ENCODE data around the gene SYNDIG1.

Gene SYNDIG1

DNA sequence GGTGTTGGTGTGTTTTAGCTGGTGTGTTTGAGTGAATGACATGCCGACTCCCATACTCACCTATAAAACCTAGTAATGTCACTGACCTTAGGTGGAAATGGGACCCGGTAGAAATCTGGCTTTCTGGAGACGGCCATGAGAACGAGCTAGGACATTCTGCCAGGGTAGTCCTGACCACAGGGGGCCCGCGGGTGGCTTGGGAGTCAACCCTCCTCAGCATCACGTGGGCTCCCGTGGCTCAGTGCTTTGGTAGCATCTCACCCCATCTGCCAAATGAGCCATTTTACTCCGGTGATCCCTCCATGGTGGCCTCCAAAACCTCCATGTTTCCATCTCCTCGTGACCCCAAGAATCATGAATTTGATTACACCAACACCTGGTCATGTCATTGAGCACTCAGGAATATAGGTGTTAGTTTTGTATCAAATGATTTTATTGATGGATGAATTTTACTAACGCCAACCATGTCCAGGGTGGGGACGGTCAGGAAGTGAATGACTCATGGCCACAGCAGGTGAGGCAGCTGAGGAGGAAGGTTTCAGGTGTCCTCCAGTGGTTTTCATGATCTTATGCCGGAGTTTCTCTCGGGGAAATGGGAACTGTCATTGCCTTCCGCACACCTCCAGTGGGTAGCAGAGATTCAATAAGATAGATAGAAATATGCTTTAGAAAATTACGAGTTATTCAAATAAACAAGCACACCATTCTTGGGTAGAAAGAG is 195.0 kb downstream of the SYNDIG1 start:
- Histone ChIP-seq H2BK5ac (ENCODE audit: low read length) (no peak overlapping the region), H3K56ac (ENCODE audit: low read length) (no peak overlapping the region), H3K79me1 (ENCODE audit: low read length) (no peaks in the 10 kb centered on the region), H3K9ac (ENCODE audit: low read length) (no peak overlapping the region), H3K4me3 (ENCODE audit: low read length) (no peak overlapping the region), H3K27me3 (ENCODE audit: insufficient read depth, low read length, poor library complexity) (no peaks in the 10 kb centered on the region), H3K4me1 (ENCODE audit: control insufficient read depth, low read depth, low read length) (peaks cover 1% of the 10 kb centered on the region), H3K18ac (ENCODE audit: low read length) (no peak overlapping the region), H2AK5ac (ENCODE audit: low read length) (no peak overlapping the region), H3K4ac (ENCODE audit: low read depth, low read length) (no peak overlapping the region), H4K5ac (ENCODE audit: low read length) (no peak overlapping the region), H3K4me2 (ENCODE audit: low read length) (no peak overlapping the region), H3K36me3 (ENCODE audit: control insufficient read depth, insufficient read depth, low read length) (no peaks in the 10 kb centered on the region), H3K27ac (ENCODE audit: low read depth, low read length) (no peak overlapping the region), H4K8ac (ENCODE audit: low read depth, low read length) (no peak overlapping the region), H2BK120ac (ENCODE audit: low read depth, low read length) (no peak overlapping the region), H2BK15ac (replicated peaks; ENCODE audit: low read depth) (no peak overlapping the region), H3K79me2 (ENCODE audit: control insufficient read depth, insufficient read depth, low read length) (no peaks in the 10 kb centered on the region), H3K23ac (ENCODE audit: low read length) (no peak overlapping the region)
- DNase-seq: no peak
- no CpG with 5 or more reads among the region's 16 CpGs for WGBS (ENCODE audit: extremely low coverage, insufficient coverage, low lambda C conversion rate)

DNA sequence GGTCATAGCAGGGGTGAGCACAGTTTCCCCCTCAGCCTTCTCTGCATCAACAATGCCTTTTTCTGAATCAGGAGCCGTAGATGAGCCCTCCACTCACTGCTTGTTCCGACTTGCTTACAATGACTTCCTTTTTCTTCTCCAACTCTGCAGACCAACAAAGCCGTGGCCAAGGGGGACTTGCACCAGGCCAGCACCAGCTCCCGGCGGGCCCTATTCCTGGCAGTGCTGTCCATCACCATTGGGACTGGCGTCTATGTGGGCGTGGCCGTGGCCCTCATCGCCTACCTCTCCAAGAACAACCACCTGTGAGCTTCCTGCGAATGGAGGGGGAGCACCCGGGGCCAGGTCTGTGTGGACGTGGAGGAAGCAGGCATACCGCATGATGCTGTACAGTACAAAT is 195.8 kb downstream of the SYNDIG1 start:
- DNase-seq: no peak
- no peak overlapping the region for H2AK5ac ChIP-seq (ENCODE audit: low read length)
- no peaks in the 10 kb centered on the region for H3K36me3 ChIP-seq (ENCODE audit: control insufficient read depth, insufficient read depth, low read length)
- H3K79me1 ChIP-seq (ENCODE audit: low read length): no peaks in the 10 kb centered on the region
- no peaks in the 10 kb centered on the region for H3K27me3 ChIP-seq (ENCODE audit: insufficient read depth, low read length, poor library complexity)
- no peaks in the 10 kb centered on the region for H3K79me2 ChIP-seq (ENCODE audit: control insufficient read depth, insufficient read depth, low read length)
- H3K9ac ChIP-seq (ENCODE audit: low read length): no peak overlapping the region
- no peak overlapping the region for H4K8ac ChIP-seq (ENCODE audit: low read depth, low read length)
- H2BK15ac ChIP-seq (replicated peaks; ENCODE audit: low read depth): no peak overlapping the region
- H2BK5ac ChIP-seq (ENCODE audit: low read length): no peak overlapping the region
- H3K18ac ChIP-seq (ENCODE audit: low read length): no peak overlapping the region
- H3K23ac ChIP-seq (ENCODE audit: low read length): no peak overlapping the region
- H3K56ac ChIP-seq (ENCODE audit: low read length): no peak overlapping the region
- H3K27ac ChIP-seq (ENCODE audit: low read depth, low read length): no peak overlapping the region
- no peak overlapping the region for H2BK120ac ChIP-seq (ENCODE audit: low read depth, low read length)
- no peak overlapping the region for H3K4me3 ChIP-seq (ENCODE audit: low read length)
- no peak overlapping the region for H4K5ac ChIP-seq (ENCODE audit: low read length)
- WGBS (ENCODE audit: extremely low coverage, insufficient coverage, low lambda C conversion rate): no CpG with 5 or more reads among the region's 13 CpGs
- no peak overlapping the region for H3K4me2 ChIP-seq (ENCODE audit: low read length)
- H3K4me1 ChIP-seq (ENCODE audit: control insufficient read depth, low read depth, low read length): peaks cover 2% of the 10 kb centered on the region
- no peak overlapping the region for H3K4ac ChIP-seq (ENCODE audit: low read depth, low read length)

DNA sequence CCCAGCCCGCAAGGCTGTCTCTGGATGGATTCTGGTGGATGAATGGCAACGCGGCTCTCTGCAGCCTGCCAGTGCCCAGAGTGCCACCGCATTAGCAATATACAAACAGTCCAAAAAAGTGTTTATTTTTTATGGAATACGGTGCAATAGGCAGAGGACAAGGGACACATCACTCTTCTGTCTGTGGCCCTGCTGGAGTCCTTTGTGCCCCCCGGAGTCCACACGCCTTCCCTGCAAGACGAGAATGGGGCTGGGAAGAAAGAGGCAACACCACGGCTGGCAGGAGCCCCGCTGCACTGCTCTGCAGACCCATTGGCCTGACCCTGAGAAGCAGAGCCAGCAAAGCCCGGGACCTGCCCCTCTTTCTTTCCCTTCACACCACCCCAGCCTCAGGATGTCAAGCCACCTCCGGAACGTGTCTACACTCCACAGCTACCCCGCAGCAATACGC is 196.3 kb downstream of the SYNDIG1 start:
- no peak for DNase-seq
- no peak overlapping the region for H2AK5ac ChIP-seq (ENCODE audit: low read length)

DNA sequence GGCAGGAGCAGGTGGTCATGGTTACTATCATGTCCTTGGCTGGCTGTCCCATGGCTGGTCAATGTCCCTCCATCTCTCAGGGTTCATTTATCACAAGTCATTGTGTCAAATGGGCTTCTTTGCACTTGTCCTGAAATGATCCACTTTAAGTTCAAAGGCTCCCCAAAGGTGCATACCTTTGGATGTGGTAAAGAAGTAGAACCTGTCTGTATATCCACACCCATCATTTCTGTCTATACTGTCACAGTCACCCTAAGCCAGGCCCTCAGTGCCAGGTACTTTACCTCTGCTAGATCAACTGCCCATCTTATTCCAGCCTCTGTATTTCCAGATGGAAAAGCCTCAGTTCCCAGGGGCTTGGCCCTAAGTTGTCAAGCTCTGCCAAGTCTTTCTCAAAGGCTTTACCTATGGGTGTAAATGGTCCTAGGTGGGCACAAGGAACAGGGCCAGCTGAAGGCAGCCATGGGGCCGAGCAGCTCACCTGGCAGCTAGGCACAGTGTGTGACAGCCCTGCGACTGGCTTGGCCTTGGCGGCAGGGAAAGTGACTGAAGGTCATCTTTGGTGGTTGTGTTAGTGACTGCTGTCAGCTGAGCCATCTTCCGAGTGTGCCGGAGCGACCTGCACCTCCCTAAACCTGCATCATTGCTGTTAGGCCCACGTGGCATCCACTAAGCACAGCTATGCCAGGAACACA is 198.4 kb downstream of the SYNDIG1 start:
- DNase-seq: no peak
- Histone ChIP-seq H3K27me3 (ENCODE audit: insufficient read depth, low read length, poor library complexity) (no peaks in the 10 kb centered on the region), H3K4ac (ENCODE audit: low read depth, low read length) (no peak overlapping the region)

More for the DNA sequence above, 196.3 kb downstream of the SYNDIG1 start:
- Histone ChIP-seq H3K4me2 (ENCODE audit: low read length) (no peak overlapping the region), H4K8ac (ENCODE audit: low read depth, low read length) (no peak overlapping the region), H3K56ac (ENCODE audit: low read length) (no peak overlapping the region), H3K36me3 (ENCODE audit: control insufficient read depth, insufficient read depth, low read length) (no peaks in the 10 kb centered on the region), H3K79me1 (ENCODE audit: low read length) (no peaks in the 10 kb centered on the region), H3K27me3 (ENCODE audit: insufficient read depth, low read length, poor library complexity) (no peaks in the 10 kb centered on the region), H3K9ac (ENCODE audit: low read length) (no peak overlapping the region), H3K4me1 (ENCODE audit: control insufficient read depth, low read depth, low read length) (peaks cover 2% of the 10 kb centered on the region), H3K23ac (ENCODE audit: low read length) (no peak overlapping the region), H2BK15ac (replicated peaks; ENCODE audit: low read depth) (no peak overlapping the region), H3K27ac (ENCODE audit: low read depth, low read length) (no peak overlapping the region), H2BK5ac (ENCODE audit: low read length) (no peak overlapping the region), H3K79me2 (ENCODE audit: control insufficient read depth, insufficient read depth, low read length) (no peaks in the 10 kb centered on the region), H4K5ac (ENCODE audit: low read length) (no peak overlapping the region), H3K4me3 (ENCODE audit: low read length) (no peak overlapping the region), H2BK120ac (ENCODE audit: low read depth, low read length) (no peak overlapping the region), H3K4ac (ENCODE audit: low read depth, low read length) (no peak overlapping the region), H3K18ac (ENCODE audit: low read length) (no peak overlapping the region)
- WGBS (ENCODE audit: extremely low coverage, insufficient coverage, low lambda C conversion rate): no CpG with 5 or more reads among the region's 15 CpGs

DNA sequence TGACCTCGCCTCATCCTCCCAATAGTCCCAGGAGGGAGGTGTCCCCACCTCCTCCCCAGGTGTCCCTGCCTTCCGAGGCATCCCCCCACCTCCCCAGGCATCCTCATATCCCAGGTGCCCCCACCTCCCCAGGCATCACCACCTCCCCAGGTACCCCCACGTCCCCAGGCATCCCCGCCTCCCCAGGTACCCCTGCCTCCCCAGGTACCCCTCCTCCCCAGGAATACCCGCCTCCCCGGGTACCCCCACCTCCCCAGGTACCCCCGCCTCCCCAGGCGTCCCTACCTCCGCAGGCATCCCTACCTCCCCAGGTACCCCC is 198.9 kb downstream of the SYNDIG1 start:
- Histone ChIP-seq H3K18ac (ENCODE audit: low read length) (no peak overlapping the region), H3K4me2 (ENCODE audit: low read length) (no peak overlapping the region), H3K4ac (ENCODE audit: low read depth, low read length) (no peak overlapping the region), H3K4me1 (ENCODE audit: control insufficient read depth, low read depth, low read length) (peaks cover 2% of the 10 kb centered on the region), H2BK5ac (ENCODE audit: low read length) (no peak overlapping the region), H3K4me3 (ENCODE audit: low read length) (no peak overlapping the region), H4K5ac (ENCODE audit: low read length) (no peak overlapping the region), H3K9ac (ENCODE audit: low read length) (no peak overlapping the region), H2AK5ac (ENCODE audit: low read length) (no peak overlapping the region), H3K27ac (ENCODE audit: low read depth, low read length) (no peak overlapping the region), H3K79me2 (ENCODE audit: control insufficient read depth, insufficient read depth, low read length) (no peaks in the 10 kb centered on the region), H3K27me3 (ENCODE audit: insufficient read depth, low read length, poor library complexity) (no peaks in the 10 kb centered on the region), H3K56ac (ENCODE audit: low read length) (no peak overlapping the region), H2BK15ac (replicated peaks; ENCODE audit: low read depth) (no peak overlapping the region), H2BK120ac (ENCODE audit: low read depth, low read length) (no peak overlapping the region), H4K8ac (ENCODE audit: low read depth, low read length) (no peak overlapping the region), H3K79me1 (ENCODE audit: low read length) (no peaks in the 10 kb centered on the region), H3K23ac (ENCODE audit: low read length) (no peak overlapping the region), H3K36me3 (ENCODE audit: control insufficient read depth, insufficient read depth, low read length) (no peaks in the 10 kb centered on the region)
- no CpG with 5 or more reads among the region's 9 CpGs for WGBS (ENCODE audit: extremely low coverage, insufficient coverage, low lambda C conversion rate)
- no peak for DNase-seq

More for the DNA sequence above, 198.4 kb downstream of the SYNDIG1 start:
- H3K56ac ChIP-seq (ENCODE audit: low read length): no peak overlapping the region
- H3K4me2 ChIP-seq (ENCODE audit: low read length): no peak overlapping the region
- H3K18ac ChIP-seq (ENCODE audit: low read length): no peak overlapping the region
- no peak overlapping the region for H2BK120ac ChIP-seq (ENCODE audit: low read depth, low read length)
- H3K36me3 ChIP-seq (ENCODE audit: control insufficient read depth, insufficient read depth, low read length): no peaks in the 10 kb centered on the region
- H3K9ac ChIP-seq (ENCODE audit: low read length): no peak overlapping the region
- peaks cover 2% of the 10 kb centered on the region for H3K4me1 ChIP-seq (ENCODE audit: control insufficient read depth, low read depth, low read length)
- H3K23ac ChIP-seq (ENCODE audit: low read length): no peak overlapping the region
- no peak overlapping the region for H3K27ac ChIP-seq (ENCODE audit: low read depth, low read length)
- no peaks in the 10 kb centered on the region for H3K79me2 ChIP-seq (ENCODE audit: control insufficient read depth, insufficient read depth, low read length)
- H2BK15ac ChIP-seq (replicated peaks; ENCODE audit: low read depth): no peak overlapping the region
- no peak overlapping the region for H2AK5ac ChIP-seq (ENCODE audit: low read length)
- no peak overlapping the region for H4K5ac ChIP-seq (ENCODE audit: low read length)
- no peak overlapping the region for H2BK5ac ChIP-seq (ENCODE audit: low read length)
- WGBS (ENCODE audit: extremely low coverage, insufficient coverage, low lambda C conversion rate): no CpG with 5 or more reads among the region's 7 CpGs
- no peaks in the 10 kb centered on the region for H3K79me1 ChIP-seq (ENCODE audit: low read length)
- H3K4me3 ChIP-seq (ENCODE audit: low read length): no peak overlapping the region
- H4K8ac ChIP-seq (ENCODE audit: low read depth, low read length): no peak overlapping the region

Data from mesendoderm (in vitro differentiated cells).